ENCODE data around the gene PSMG4. TPM values are rescaled to one million over a fixed set of nuclear protein-coding genes. Genes with fewer than 3 reads are reported as not detected.

Gene PSMG4
- polyA plus RNA-seq, 1 experiment = 24.7 TPM

GRCh38 chr6:3310051-3310448, 51.3 kb downstream of the PSMG4 start:
- CTCF ChIA-PET = no interaction called here
- Histone ChIP-seq H3K36me3 (ENCODE audit: control insufficient read depth, insufficient read depth, low read length) (no peaks in the 10 kb centered on the region), H3K27me3 (ENCODE audit: control insufficient read depth, insufficient read depth, low read length) (peaks cover 18% of the 10 kb centered on the region), H3K4me3 (ENCODE audit: low read depth, low read length) (no peak overlapping the region)
- DNase-seq (ENCODE audit: low read depth) = no peak
- TF ChIP-seq CTCF (IDR thresholded peaks at IDR 0.05; ENCODE audit: insufficient read depth, low read depth, low read length) = no peak
- POLR2A ChIA-PET = no interaction called here

GRCh38 chr6:3310703-3311102, 52.0 kb downstream of the PSMG4 start:
- DNase-seq (ENCODE audit: low read depth) = no peak
- CTCF ChIA-PET = interaction anchor here (1.3 kb wide), 1 partner anchor 11 kb away, joined by 3 read pairs; no protein-coding TSS in a partner anchor
- TF ChIP-seq CTCF (IDR thresholded peaks at IDR 0.05; ENCODE audit: insufficient read depth, low read depth, low read length) = no peak
- no peaks in the 10 kb centered on the region for H3K36me3 ChIP-seq (ENCODE audit: control insufficient read depth, insufficient read depth, low read length)
- POLR2A ChIA-PET = no interaction called here
- no peak overlapping the region for H3K4me3 ChIP-seq (ENCODE audit: low read depth, low read length)
- H3K27me3 ChIP-seq (ENCODE audit: control insufficient read depth, insufficient read depth, low read length) = peaks cover 19% of the 10 kb centered on the region

- no peak overlapping the region for H3K4me3 ChIP-seq (ENCODE audit: low read depth, low read length)
- TF ChIP-seq CTCF (IDR thresholded peaks at IDR 0.05; ENCODE audit: insufficient read depth, low read depth, low read length) = no peak
- no peak for DNase-seq (ENCODE audit: low read depth)
- ChIA-PET POLR2A (no interaction called here), CTCF (interaction anchor here (1.3 kb wide), 1 partner anchor 9 kb away, joined by 3 read pairs; no protein-coding TSS in a partner anchor)
- no peaks in the 10 kb centered on the region for H3K36me3 ChIP-seq (ENCODE audit: control insufficient read depth, insufficient read depth, low read length)
- H3K27me3 ChIP-seq (ENCODE audit: control insufficient read depth, insufficient read depth, low read length) = peaks cover 17% of the 10 kb centered on the region
Observed at GRCh38 chr6:3311826-3312225, 53.1 kb downstream of the PSMG4 start.

GRCh38 chr6:3312604-3313231, 54.0 kb downstream of the PSMG4 start:
- H3K4me3 ChIP-seq (ENCODE audit: low read depth, low read length) = no peak overlapping the region
- ChIA-PET POLR2A (no interaction called here), CTCF (no interaction called here)
- peaks cover 22% of the 10 kb centered on the region for H3K27me3 ChIP-seq (ENCODE audit: control insufficient read depth, insufficient read depth, low read length)
- H3K36me3 ChIP-seq (ENCODE audit: control insufficient read depth, insufficient read depth, low read length) = no peaks in the 10 kb centered on the region
- no peak for TF ChIP-seq CTCF (IDR thresholded peaks at IDR 0.05; ENCODE audit: insufficient read depth, low read depth, low read length)
- DNase-seq (ENCODE audit: low read depth) = no peak

GRCh38 chr6:3314176-3314575, 55.4 kb downstream of the PSMG4 start:
- CTCF ChIA-PET = interaction anchor here (0.8 to 1.2 kb wide), 2 partner anchors 9 to 47 kb away, joined by 3 read pairs; no protein-coding TSS in a partner anchor
- DNase-seq (ENCODE audit: low read depth) = no peak
- Histone ChIP-seq H3K36me3 (ENCODE audit: control insufficient read depth, insufficient read depth, low read length) (no peaks in the 10 kb centered on the region), H3K27me3 (ENCODE audit: control insufficient read depth, insufficient read depth, low read length) (peaks cover 23% of the 10 kb centered on the region), H3K4me3 (ENCODE audit: low read depth, low read length) (no peak overlapping the region)
- POLR2A ChIA-PET = no interaction called here
- no peak for TF ChIP-seq CTCF (IDR thresholded peaks at IDR 0.05; ENCODE audit: insufficient read depth, low read depth, low read length)
